WI38 (cell line): ENCODE measurements around the gene UNC5B.

Source experiments
- H3K4me3 ChIP-seq: 2 replicates; pipeline ENCODE4 v1.5.1; 2011; ENCODE audit warnings: low read depth, mild to moderate bottlenecking, control low read depth, low read length
- TF ChIP-seq, protein P1 (sequence below): IDR thresholded peaks from 2 replicates; pipeline ENCODE4 v1.5.1; 2012; ENCODE audit warnings: low read depth, mild to moderate bottlenecking, control low read depth, low read length

Gene UNC5B

DNA sequence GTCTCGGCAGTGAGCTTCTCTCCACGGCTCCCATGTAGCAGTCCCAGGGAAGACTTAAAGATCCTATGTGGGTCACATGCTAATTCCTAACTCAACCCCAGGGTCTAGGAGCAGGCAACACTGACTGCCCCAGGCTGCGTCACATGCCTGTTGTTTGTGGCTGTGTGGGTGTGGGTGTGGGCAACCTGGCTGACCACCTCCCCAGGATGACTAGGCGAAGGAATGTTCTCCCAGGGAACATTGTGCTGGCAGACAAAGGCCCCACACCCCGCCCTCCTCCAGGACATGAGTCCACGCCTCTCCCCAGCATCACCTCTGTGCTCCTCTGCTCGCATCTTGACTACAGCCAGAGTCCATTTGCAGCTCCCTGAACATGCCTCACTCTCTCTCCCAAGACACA is 137.0 kb downstream of the UNC5B start:
- H3K4me3 ChIP-seq = no peak overlapping the region
- TF ChIP-seq, protein P1, sequence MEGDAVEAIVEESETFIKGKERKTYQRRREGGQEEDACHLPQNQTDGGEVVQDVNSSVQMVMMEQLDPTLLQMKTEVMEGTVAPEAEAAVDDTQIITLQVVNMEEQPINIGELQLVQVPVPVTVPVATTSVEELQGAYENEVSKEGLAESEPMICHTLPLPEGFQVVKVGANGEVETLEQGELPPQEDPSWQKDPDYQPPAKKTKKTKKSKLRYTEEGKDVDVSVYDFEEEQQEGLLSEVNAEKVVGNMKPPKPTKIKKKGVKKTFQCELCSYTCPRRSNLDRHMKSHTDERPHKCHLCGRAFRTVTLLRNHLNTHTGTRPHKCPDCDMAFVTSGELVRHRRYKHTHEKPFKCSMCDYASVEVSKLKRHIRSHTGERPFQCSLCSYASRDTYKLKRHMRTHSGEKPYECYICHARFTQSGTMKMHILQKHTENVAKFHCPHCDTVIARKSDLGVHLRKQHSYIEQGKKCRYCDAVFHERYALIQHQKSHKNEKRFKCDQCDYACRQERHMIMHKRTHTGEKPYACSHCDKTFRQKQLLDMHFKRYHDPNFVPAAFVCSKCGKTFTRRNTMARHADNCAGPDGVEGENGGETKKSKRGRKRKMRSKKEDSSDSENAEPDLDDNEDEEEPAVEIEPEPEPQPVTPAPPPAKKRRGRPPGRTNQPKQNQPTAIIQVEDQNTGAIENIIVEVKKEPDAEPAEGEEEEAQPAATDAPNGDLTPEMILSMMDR = no peak

DNA sequence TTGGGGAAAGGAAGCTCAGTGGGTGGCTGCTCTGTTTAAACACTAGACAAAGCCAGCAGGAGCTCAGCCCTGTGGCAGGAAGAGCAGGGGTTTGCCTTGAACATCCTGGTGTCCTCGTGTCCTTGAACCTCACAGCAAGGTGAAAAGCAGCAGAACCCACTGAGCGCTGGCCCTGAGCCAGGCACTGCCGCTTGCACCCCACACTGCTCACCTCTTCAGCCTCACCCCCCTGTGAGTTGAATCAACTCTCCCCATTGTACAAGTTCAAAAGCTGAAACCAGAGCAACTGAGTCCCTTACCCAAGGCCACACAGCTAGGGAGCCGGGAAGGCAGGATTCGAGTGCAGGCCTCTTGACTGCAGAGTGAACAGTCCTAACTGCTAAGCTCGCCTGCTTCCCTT is 138.7 kb downstream of the UNC5B start:
- TF ChIP-seq, protein P1 = no peak
- H3K4me3 ChIP-seq = no peak overlapping the region

DNA sequence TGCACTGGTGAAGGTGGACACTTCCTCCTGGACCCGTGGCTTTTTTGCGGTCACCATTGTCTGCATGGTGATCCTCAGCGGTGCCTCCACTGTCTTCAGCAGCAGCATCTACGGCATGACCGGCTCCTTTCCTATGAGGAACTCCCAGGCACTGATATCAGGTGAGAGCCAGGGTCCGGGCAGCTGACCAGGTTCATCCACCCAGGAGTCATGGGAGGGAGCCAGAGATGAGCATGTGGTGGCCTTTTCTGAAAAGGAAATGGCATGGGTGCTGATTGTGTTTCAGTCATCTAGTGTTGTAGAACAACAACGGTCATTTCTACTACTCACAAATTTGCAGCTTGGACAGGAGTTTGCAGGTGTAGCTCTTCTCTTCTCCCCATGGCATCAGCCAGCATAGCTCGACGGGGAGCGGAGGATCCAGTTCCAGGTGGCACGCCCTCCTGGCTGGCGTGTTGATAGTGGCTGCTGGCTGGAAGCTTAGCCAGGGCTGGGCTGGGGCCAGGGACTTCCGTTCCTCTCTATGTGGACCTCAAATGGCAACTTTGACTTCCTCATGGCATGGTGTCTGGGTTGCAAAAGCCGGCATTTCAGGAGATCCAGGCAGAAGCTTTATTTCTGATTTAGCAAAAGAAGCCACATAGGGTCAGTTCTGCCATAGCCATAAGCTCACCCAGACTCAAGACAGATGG is 139.4 kb downstream of the UNC5B start:
- TF ChIP-seq, protein P1 = no peak
- H3K4me3 ChIP-seq = no peak overlapping the region
